Panc1 (cell line): ENCODE data around the gene DUSP19.

Experiments
- CTCF ChIP-seq: fragments of 450-650 bp; IDR thresholded peaks from 2 replicates; pipeline ENCODE4 v1.5.1; 2017; ENCODE audit warnings: mild to moderate bottlenecking
- POLR2AphosphoS5 ChIP-seq: IDR thresholded peaks from 2 replicates; pipeline ENCODE4 v1.6.1; 2012; ENCODE audit warnings: mild to moderate bottlenecking, low read depth, low read length, moderate library complexity
- REST ChIP-seq, 2 experiments: IDR thresholded peaks; 2 replicates each; pipeline ENCODE4 v1.6.1; 2011 to 2012; ENCODE audit warnings: low read depth in 2 of 2, control low read depth in 1 of 2, low read length in 1 of 2, mild to moderate bottlenecking in 1 of 2, moderate library complexity in 1 of 2; ENCODE audit not compliant: insufficient read depth in 1 of 2
- SIN3A ChIP-seq: IDR thresholded peaks from 2 replicates; pipeline ENCODE4 v1.6.1; 2012; ENCODE audit warnings: low read depth, mild to moderate bottlenecking, low read length, moderate library complexity, borderline replicate concordance; ENCODE audit not compliant: insufficient read depth

- TF ChIP-seq CTCF (no peak), POLR2AphosphoS5 (no peak), SIN3A (no peak), REST (IDR thresholded peaks at IDR 0.05; ENCODE audit: insufficient read depth in 1 of 2, low read depth in 2 of 2, low read length in 1 of 2) (no peak)
These were observed 12.9 kb downstream of the DUSP19 start for GRCh38 chr2:183091318-183091953.
